Neural cell (in vitro differentiated cells): ENCODE results near the gene NLRC3. TPM values are rescaled to one million over a fixed set of nuclear protein-coding genes. Genes with fewer than 3 reads are reported as not detected.

Source experiments
- H2AFZ ChIP-seq: fragments of 200-600, 300-800 bp; sonication (generic), shearing (Covaris generic); 2 replicates; pipeline ENCODE4 v1.6.0; 2014; ENCODE audit warnings: low read depth, mild to moderate bottlenecking, antibody characterized with exemption, low read length, moderate library complexity
- H3F3A ChIP-seq: fragments of 200-600 bp; shearing (Covaris generic); 2 replicates; pipeline ENCODE4 v1.6.1; 2016; ENCODE audit warnings: mild to moderate bottlenecking, moderate library complexity, mixed read lengths, antibody characterized with exemption, low read length; ENCODE audit not compliant: insufficient read depth, poor library complexity, severe bottlenecking
- H3K27ac ChIP-seq: fragments of 200-600, 300-800 bp; sonication (generic), shearing (Covaris generic); 2 replicates; pipeline ENCODE4 v1.5.1; 2014; ENCODE audit warnings: mild to moderate bottlenecking, low read length, moderate library complexity
- H3K27me3 ChIP-seq: fragments of 300-800, 200-600 bp; sonication (generic), shearing (Covaris generic); 2 replicates; pipeline ENCODE4 v1.6.0; 2014; ENCODE audit warnings: mild to moderate bottlenecking, low read depth, low read length, moderate library complexity; ENCODE audit not compliant: insufficient read depth
- H3K36me3 ChIP-seq: fragments of 300-800, 200-600 bp; sonication (generic), shearing (Covaris generic); 2 replicates; pipeline ENCODE4 v1.5.1; 2014; ENCODE audit warnings: mild to moderate bottlenecking, antibody characterized with exemption, low read length, moderate library complexity; ENCODE audit not compliant: insufficient read depth
- H3K4me2 ChIP-seq: fragments of 300-800, 200-600 bp; sonication (generic), shearing (Covaris generic); 2 replicates; pipeline ENCODE4 v1.6.0; 2014; ENCODE audit warnings: mild to moderate bottlenecking, low read length
- H3K4me3 ChIP-seq: fragments of 300-800, 200-600 bp; sonication (generic), shearing (Covaris generic); 2 replicates; pipeline ENCODE4 v1.5.1; 2014; ENCODE audit warnings: mild to moderate bottlenecking, low read length, moderate library complexity
- H3K79me2 ChIP-seq: fragments of 200-600 bp; shearing (Covaris generic); replicated peaks from 2 replicates; pipeline ENCODE4 v1.6.0; 2014; ENCODE audit warnings: mild to moderate bottlenecking, low read length, moderate library complexity; ENCODE audit not compliant: insufficient read depth
- H3K9ac ChIP-seq: fragments of 300-800, 200-600 bp; sonication (generic), shearing (Covaris generic); 2 replicates; pipeline ENCODE4 v1.6.1; 2016; ENCODE audit warnings: mild to moderate bottlenecking, low read length, mixed read lengths
- H3K9me2 ChIP-seq: fragments of 200-600 bp; shearing (Covaris generic); 2 replicates; pipeline ENCODE4 v1.6.1; 2016; ENCODE audit warnings: mild to moderate bottlenecking, low read length, mixed read lengths; ENCODE audit not compliant: insufficient read depth
- H3K9me3 ChIP-seq: fragments of 200-600, 300-800 bp; sonication (generic), shearing (Covaris generic); 2 replicates; pipeline ENCODE4 v1.6.1; 2016; ENCODE audit warnings: mild to moderate bottlenecking, mixed run types, low read length, moderate library complexity, mixed read lengths
- H4K20me1 ChIP-seq: fragments of 200-600 bp; shearing (Covaris generic); 2 replicates; pipeline ENCODE4 v1.6.1; 2016; ENCODE audit warnings: mild to moderate bottlenecking, mixed run types; ENCODE audit not compliant: insufficient read depth
- EP300 ChIP-seq: fragments of 450-650 bp; conservative IDR thresholded peaks from 2 replicates; pipeline ENCODE4 v1.6.1; 2014; ENCODE audit warnings: antibody characterized with exemption, mild to moderate bottlenecking, moderate library complexity; ENCODE audit not compliant: poor library complexity, severe bottlenecking
- EZH2 ChIP-seq: fragments of 200-600, 300-800 bp; shearing (Covaris generic), sonication (generic); IDR thresholded peaks from 2 replicates; pipeline ENCODE4 v1.6.1; 2014; ENCODE audit warnings: antibody characterized with exemption, low read length, borderline replicate concordance, mild to moderate bottlenecking; ENCODE audit not compliant: insufficient read depth, poor library complexity, severe bottlenecking
- MXI1 ChIP-seq: fragments of 450-650 bp; conservative IDR thresholded peaks from 2 replicates; pipeline ENCODE4 v1.6.1; 2014; ENCODE audit warnings: antibody characterized with exemption, mild to moderate bottlenecking; ENCODE audit not compliant: poor library complexity, severe bottlenecking
- POLR2AphosphoS5 ChIP-seq: IDR thresholded peaks from 2 replicates; pipeline ENCODE4 v1.6.1; 2012
- RAD21 ChIP-seq: fragments of 450-650 bp; conservative IDR thresholded peaks from 2 replicates; pipeline ENCODE4 v1.6.1; 2014; ENCODE audit warnings: antibody characterized with exemption, mild to moderate bottlenecking, moderate library complexity
- SMC3 ChIP-seq: fragments of 450-650 bp; conservative IDR thresholded peaks from 2 replicates; pipeline ENCODE4 v1.6.1; 2014; ENCODE audit warnings: antibody characterized with exemption, mild to moderate bottlenecking, moderate library complexity; ENCODE audit not compliant: poor library complexity
- TAF1 ChIP-seq: IDR thresholded peaks from 2 replicates; pipeline ENCODE4 v1.6.1; 2012; ENCODE audit warnings: low read depth
- polyA plus RNA-seq: library from polyadenylated mRNA; depleted of rRNA; stranded (reverse); fragments of >200 nt; gene quantifications from 2 replicates; pipeline ENCODE4 v1.2.3, GENCODE V29; 2014
- TF ChIP-seq, protein P1 (sequence below): IDR thresholded peaks from 2 replicates; pipeline ENCODE4 v1.6.1; 2012; ENCODE audit warnings: borderline replicate concordance
- TF ChIP-seq, protein P2 (sequence below): fragments of 450-650 bp; IDR thresholded peaks from 2 replicates; pipeline ENCODE4 v1.5.1; 2014; ENCODE audit warnings: antibody characterized with exemption, mild to moderate bottlenecking, moderate library complexity; ENCODE audit not compliant: poor library complexity, severe bottlenecking

Gene NLRC3
- polyA plus RNA-seq, 1 donor from 2014 or later: 0.57 TPM

DNA sequence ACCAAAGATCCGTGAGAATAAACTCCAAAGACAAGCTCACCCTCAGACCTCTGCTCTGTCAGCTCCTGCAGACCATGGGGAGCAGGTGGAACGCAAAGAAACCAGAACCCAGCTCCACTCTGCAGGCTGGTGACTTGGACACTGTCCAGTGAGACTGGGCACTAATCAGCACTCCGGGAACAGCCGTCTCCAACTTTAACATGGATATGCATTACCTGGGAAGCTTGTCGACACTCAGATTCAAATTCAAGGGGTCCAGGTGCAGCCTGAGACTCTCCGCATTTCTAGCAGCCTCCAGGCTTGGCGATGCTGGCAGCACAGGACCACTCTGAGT lies 25.1 kb upstream of the NLRC3 start:
- Histone ChIP-seq H3K9me2 (no peaks in the 10 kb centered on the region), H3K27ac (no peak overlapping the region), H3K9me3 (peaks cover 4% of the 10 kb centered on the region), H3F3A (no peaks in the 10 kb centered on the region), H3K4me3 (no peak overlapping the region), H3K4me2 (no peak overlapping the region), H3K9ac (no peak overlapping the region), H3K27me3 (no peaks in the 10 kb centered on the region), H3K79me2 (no peaks in the 10 kb centered on the region), H4K20me1 (no peaks in the 10 kb centered on the region), H3K36me3 (peaks cover 21% of the 10 kb centered on the region), H2AFZ (no peak overlapping the region)
- TF ChIP-seq RAD21 (no peak), SMC3 (no peak), TAF1 (no peak), MXI1 (no peak), POLR2AphosphoS5 (no peak), EZH2 (no peak), EP300 (no peak)
- TF ChIP-seq, protein P1, sequence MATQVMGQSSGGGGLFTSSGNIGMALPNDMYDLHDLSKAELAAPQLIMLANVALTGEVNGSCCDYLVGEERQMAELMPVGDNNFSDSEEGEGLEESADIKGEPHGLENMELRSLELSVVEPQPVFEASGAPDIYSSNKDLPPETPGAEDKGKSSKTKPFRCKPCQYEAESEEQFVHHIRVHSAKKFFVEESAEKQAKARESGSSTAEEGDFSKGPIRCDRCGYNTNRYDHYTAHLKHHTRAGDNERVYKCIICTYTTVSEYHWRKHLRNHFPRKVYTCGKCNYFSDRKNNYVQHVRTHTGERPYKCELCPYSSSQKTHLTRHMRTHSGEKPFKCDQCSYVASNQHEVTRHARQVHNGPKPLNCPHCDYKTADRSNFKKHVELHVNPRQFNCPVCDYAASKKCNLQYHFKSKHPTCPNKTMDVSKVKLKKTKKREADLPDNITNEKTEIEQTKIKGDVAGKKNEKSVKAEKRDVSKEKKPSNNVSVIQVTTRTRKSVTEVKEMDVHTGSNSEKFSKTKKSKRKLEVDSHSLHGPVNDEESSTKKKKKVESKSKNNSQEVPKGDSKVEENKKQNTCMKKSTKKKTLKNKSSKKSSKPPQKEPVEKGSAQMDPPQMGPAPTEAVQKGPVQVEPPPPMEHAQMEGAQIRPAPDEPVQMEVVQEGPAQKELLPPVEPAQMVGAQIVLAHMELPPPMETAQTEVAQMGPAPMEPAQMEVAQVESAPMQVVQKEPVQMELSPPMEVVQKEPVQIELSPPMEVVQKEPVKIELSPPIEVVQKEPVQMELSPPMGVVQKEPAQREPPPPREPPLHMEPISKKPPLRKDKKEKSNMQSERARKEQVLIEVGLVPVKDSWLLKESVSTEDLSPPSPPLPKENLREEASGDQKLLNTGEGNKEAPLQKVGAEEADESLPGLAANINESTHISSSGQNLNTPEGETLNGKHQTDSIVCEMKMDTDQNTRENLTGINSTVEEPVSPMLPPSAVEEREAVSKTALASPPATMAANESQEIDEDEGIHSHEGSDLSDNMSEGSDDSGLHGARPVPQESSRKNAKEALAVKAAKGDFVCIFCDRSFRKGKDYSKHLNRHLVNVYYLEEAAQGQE: no peak
- TF ChIP-seq, protein P2, sequence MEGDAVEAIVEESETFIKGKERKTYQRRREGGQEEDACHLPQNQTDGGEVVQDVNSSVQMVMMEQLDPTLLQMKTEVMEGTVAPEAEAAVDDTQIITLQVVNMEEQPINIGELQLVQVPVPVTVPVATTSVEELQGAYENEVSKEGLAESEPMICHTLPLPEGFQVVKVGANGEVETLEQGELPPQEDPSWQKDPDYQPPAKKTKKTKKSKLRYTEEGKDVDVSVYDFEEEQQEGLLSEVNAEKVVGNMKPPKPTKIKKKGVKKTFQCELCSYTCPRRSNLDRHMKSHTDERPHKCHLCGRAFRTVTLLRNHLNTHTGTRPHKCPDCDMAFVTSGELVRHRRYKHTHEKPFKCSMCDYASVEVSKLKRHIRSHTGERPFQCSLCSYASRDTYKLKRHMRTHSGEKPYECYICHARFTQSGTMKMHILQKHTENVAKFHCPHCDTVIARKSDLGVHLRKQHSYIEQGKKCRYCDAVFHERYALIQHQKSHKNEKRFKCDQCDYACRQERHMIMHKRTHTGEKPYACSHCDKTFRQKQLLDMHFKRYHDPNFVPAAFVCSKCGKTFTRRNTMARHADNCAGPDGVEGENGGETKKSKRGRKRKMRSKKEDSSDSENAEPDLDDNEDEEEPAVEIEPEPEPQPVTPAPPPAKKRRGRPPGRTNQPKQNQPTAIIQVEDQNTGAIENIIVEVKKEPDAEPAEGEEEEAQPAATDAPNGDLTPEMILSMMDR: no peak

DNA sequence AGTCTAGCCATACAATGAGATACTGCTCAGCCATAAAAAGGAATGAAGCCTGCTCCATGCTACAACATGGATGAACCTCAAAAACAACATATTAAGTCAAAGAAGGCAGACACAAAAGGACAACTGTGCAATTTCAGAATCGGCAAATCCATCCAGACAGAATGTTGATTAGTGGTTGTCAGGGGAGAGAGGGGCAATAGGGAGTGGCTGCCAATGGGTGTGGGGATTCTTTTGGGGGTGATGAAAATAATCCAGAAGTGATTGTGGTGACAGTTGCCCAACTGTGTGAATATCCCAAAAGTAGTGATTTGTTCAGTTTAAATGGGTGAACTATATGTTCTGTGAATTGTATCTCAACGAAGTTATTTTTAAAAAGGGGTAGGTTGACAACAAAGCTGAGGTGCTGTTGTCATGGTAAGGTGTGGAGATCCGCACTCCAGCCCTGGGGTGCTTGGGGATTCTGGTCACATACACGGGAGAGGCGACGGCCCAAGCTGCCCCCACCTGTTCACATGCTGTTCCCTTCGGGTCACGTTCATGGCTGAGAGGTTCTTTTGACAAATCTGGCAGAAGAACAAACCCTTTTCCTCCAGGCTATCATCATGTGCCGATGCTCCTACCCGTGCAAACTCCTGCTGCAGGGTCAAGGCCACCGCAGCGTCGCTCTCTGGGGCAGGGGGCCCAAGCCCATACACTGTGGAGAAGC lies 24.6 kb upstream of the NLRC3 start:
- peaks cover 18% of the 10 kb centered on the region for H3K36me3 ChIP-seq

More for the DNA sequence above, 24.6 kb upstream of the NLRC3 start:
- Histone ChIP-seq H3K4me2 (no peak overlapping the region), H3K9me3 (peaks cover 4% of the 10 kb centered on the region), H3K27ac (no peak overlapping the region), H3K27me3 (no peaks in the 10 kb centered on the region), H3K9me2 (no peaks in the 10 kb centered on the region), H2AFZ (no peak overlapping the region), H3K9ac (no peak overlapping the region), H4K20me1 (no peaks in the 10 kb centered on the region), H3K4me3 (no peak overlapping the region), H3K79me2 (no peaks in the 10 kb centered on the region), H3F3A (no peaks in the 10 kb centered on the region)
- no peak for TF ChIP-seq EZH2
- TF ChIP-seq, protein P1: no peak
- TF ChIP-seq EP300: no peak
- TF ChIP-seq, protein P2: no peak
- no peak for TF ChIP-seq SMC3
- no peak for TF ChIP-seq TAF1
- no peak for TF ChIP-seq RAD21
- no peak for TF ChIP-seq MXI1
- TF ChIP-seq POLR2AphosphoS5: no peak
